Measurements from ENCODE around the gene MCM7. TPM values are rescaled to one million over a fixed set of nuclear protein-coding genes. Genes with fewer than 3 reads are reported as not detected.
A peak's percentile ranks its signal among the peaks of the same experiment; 100 is the strongest.

MCM7 gene
- total RNA-seq, 1 donor from 2014 or later = 206 TPM

DNA sequence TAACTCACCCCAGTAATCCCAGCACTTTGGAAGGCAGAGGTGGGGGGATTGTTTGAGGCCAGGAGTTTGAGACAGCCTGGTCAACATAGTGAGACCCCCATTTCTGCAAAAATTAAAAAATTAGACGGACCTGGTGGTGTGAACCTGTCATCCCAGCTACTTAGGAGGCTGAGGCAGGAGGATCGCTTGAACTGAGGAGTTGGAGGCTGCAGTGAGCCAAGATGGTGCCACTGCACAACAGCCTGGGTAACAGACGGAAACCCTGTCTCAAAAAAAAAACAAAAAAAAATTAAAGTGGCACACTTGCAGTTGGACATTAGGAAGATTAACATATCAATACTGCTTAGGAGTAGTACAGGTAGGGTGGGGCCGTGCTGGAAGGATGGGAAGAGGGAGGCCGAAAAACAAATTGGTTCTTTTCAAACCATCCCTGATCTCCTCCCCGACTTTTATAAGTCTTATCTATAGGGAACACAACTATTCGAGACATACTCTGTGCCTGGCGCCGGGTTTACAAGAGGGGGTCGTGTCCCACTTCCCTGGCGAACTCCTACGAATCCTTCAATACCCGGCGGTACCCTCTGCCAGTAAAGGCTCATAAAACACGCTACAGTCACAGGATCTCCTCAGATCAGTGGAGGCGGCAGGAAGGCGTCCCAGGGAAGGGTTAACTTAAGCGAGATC is 17.3 kb upstream of the MCM7 start:
- Histone ChIP-seq H3F3A (ENCODE audit: low read depth) (peaks cover 23% of the 10 kb centered on the region), H3K4me3 (peak overlapping the region; percentile 99), H3K4me1 (peaks cover 12% of the 10 kb centered on the region), H4K20me1 (ENCODE audit: low read depth) (no peaks in the 10 kb centered on the region), H3K36me3 (no peaks in the 10 kb centered on the region), H3K79me2 (ENCODE audit: low read depth) (peaks cover 34% of the 10 kb centered on the region), H2AFZ (replicated peaks) (peak overlapping the region; percentile 96), H3K9ac (peak overlapping the region; percentile 89), H3K27ac (peak overlapping the region; percentile 98), H3K27me3 (no peaks in the 10 kb centered on the region), H3K4me2 (peak overlapping the region; percentile 84), H3K9me3 (ENCODE audit: low read depth) (no peaks in the 10 kb centered on the region)
- no peak for TF ChIP-seq CTCF (IDR thresholded peaks at IDR 0.05)
- DNase-seq (ENCODE audit: low spot score) = no peak
- Mint-ChIP-seq H3K9me3 (no peaks in the 10 kb centered on the region), H3K27me3 (ENCODE audit: insufficient read depth, low read depth) (peaks cover 4% of the 10 kb centered on the region), H3K36me3 (peaks cover 9% of the 10 kb centered on the region), H3K4me1 (peaks cover 17% of the 10 kb centered on the region), H3K4me3 (peak overlapping the region; percentile 99), H3K27ac (peak overlapping the region; percentile 100)

- peaks cover 11% of the 10 kb centered on the region for H3K36me3 Mint-ChIP-seq
- H3K27me3 ChIP-seq = no peaks in the 10 kb centered on the region
- no peak overlapping the region for H3K4me3 Mint-ChIP-seq
Observed at GRCh38 chr7:100115026-100115425, 13.8 kb upstream of the MCM7 start.

DNA sequence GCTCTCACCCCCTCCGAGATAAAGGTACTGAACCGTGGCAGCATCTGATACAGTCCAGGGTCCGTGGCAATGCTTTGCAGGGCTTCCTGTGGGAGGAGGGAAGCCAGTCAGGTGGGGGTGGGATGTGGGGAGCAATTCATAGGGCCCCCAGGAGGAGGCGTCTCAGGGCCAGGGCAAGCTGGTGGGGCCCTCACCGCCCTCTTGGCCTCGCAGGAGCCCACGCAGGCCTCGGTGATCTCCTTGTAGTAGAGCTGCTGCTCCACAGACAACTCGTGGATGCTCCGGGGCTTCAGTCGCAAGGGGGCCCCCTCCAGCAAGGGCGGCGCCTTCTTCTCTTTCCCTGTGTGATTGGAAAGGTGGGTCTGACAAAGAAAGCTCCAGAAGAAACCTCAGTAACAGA is 10.7 kb upstream of the MCM7 start:
- no peak overlapping the region for H2AFZ ChIP-seq (replicated peaks)

More at GRCh38 chr7:100115026-100115425, 13.8 kb upstream of the MCM7 start:
- Histone ChIP-seq H3K36me3 (no peaks in the 10 kb centered on the region), H3K79me2 (ENCODE audit: low read depth) (peaks cover 17% of the 10 kb centered on the region), H3K4me2 (no peak overlapping the region), H3F3A (ENCODE audit: low read depth) (peaks cover 18% of the 10 kb centered on the region), H3K4me3 (no peak overlapping the region), H3K9me3 (ENCODE audit: low read depth) (no peaks in the 10 kb centered on the region), H3K9ac (no peak overlapping the region), H2AFZ (replicated peaks) (no peak overlapping the region), H4K20me1 (ENCODE audit: low read depth) (no peaks in the 10 kb centered on the region), H3K4me1 (peaks cover 4% of the 10 kb centered on the region), H3K27ac (no peak overlapping the region)
- Mint-ChIP-seq H3K27ac (no peak overlapping the region), H3K9me3 (no peaks in the 10 kb centered on the region), H3K27me3 (ENCODE audit: insufficient read depth, low read depth) (peaks cover 9% of the 10 kb centered on the region), H3K4me1 (peaks cover 7% of the 10 kb centered on the region)
- no peak for TF ChIP-seq EZH2 (IDR thresholded peaks at IDR 0.05)
- no peak for TF ChIP-seq EZH2phosphoT487 (IDR thresholded peaks at IDR 0.05)
- TF ChIP-seq CTCF (IDR thresholded peaks at IDR 0.05) = no peak
- DNase-seq (ENCODE audit: low spot score) = no peak

More for the DNA sequence above, 10.7 kb upstream of the MCM7 start:
- Histone ChIP-seq H4K20me1 (ENCODE audit: low read depth) (no peaks in the 10 kb centered on the region), H3K4me2 (no peak overlapping the region), H3K9me3 (ENCODE audit: low read depth) (no peaks in the 10 kb centered on the region), H3K36me3 (no peaks in the 10 kb centered on the region), H3K27ac (no peak overlapping the region), H3K4me3 (no peak overlapping the region), H3F3A (ENCODE audit: low read depth) (peaks cover 3% of the 10 kb centered on the region), H3K4me1 (no peaks in the 10 kb centered on the region), H3K9ac (no peak overlapping the region), H3K79me2 (ENCODE audit: low read depth) (no peaks in the 10 kb centered on the region), H3K27me3 (no peaks in the 10 kb centered on the region)
- DNase-seq (ENCODE audit: low spot score) = no peak
- Mint-ChIP-seq H3K4me3 (no peak overlapping the region), H3K4me1 (peaks cover 2% of the 10 kb centered on the region), H3K36me3 (peaks cover 20% of the 10 kb centered on the region), H3K27me3 (ENCODE audit: insufficient read depth, low read depth) (peaks cover 5% of the 10 kb centered on the region), H3K9me3 (no peaks in the 10 kb centered on the region), H3K27ac (no peak overlapping the region)
- TF ChIP-seq EZH2 (IDR thresholded peaks at IDR 0.05) (no peak), EZH2phosphoT487 (IDR thresholded peaks at IDR 0.05) (no peak), CTCF (IDR thresholded peaks at IDR 0.05) (no peak)

Measured in neural progenitor cell (in vitro differentiated cells).